ENCODE data around the gene NUMA1. TPM values are rescaled to one million over a fixed set of nuclear protein-coding genes. Genes with fewer than 3 reads are reported as not detected.

The NUMA1 gene
- polyA plus RNA-seq, 1 donor from 2014 or later = 116 TPM

DNA sequence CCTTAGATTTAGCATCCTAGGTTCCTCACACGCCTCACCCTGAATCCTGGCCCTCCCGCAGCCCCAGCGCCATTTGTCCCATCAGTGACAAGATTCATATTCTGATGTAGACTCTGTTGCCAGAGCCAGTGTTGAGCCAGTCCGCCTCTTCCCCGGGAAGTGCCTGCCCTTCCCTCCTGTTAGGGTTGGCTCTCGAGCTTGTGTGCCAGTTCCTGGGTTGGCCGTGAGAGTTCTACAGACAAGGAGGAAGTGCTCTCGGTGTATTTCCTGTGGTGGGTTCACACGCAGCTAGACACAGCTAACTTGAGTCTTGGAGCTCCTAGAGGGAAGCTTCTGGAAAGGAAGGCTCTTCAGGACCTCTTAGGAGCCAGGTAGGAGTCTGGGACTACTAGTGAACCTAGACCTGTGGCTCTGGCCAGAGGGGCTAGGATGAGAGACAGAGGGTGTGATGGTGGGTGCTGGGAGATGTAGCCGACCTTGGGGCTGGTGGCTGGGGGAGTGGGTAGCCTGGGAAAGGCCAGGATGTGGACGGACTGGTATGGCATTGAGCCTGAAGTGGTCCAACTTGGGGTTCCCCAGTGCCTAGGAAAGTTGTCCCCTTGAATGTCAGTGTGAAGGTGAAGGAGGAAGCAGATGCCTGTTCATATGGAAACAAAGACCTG is 81.6 kb downstream of the NUMA1 start, which contains the start of gene IL18BP:
IL18BP (plus strand) TSS at position 261 of the 662 bp plus-strand sequence. CDS start 1,076 bp downstream, outside the sequence.
- Histone ChIP-seq H4K20me1 (ENCODE audit: insufficient read depth) (no peaks in the 10 kb centered on the region), H3K4me3 (ENCODE audit: low read length) (no peak within 1 kb of the TSS), H3K9me2 (ENCODE audit: insufficient read depth, low read length) (no peaks in the 10 kb centered on the region), H2AFZ (ENCODE audit: low read depth, low read length) (no peak within 1 kb of the TSS), H3F3A (ENCODE audit: insufficient read depth, low read length, poor library complexity, severe bottlenecking) (no peaks in the 10 kb centered on the region), H3K9ac (ENCODE audit: low read length) (no peak within 1 kb of the TSS), H3K27ac (ENCODE audit: low read length) (no peak within 1 kb of the TSS), H3K9me3 (ENCODE audit: low read length) (no peaks in the 10 kb centered on the region), H3K27me3 (ENCODE audit: insufficient read depth, low read depth, low read length) (no peaks in the 10 kb centered on the region), H3K79me2 (replicated peaks; ENCODE audit: insufficient read depth, low read length) (no peaks in the 10 kb centered on the region), H3K36me3 (ENCODE audit: insufficient read depth, low read length) (no peaks in the 10 kb centered on the region), H3K4me2 (ENCODE audit: low read length) (no peak within 1 kb of the TSS)
- no peak for TF ChIP-seq SMC3 (conservative IDR thresholded peaks at IDR 0.05; ENCODE audit: poor library complexity)

- TF ChIP-seq EZH2 (IDR thresholded peaks at IDR 0.05; ENCODE audit: borderline replicate concordance, insufficient read depth, low read length, poor library complexity, severe bottlenecking) (no peak), TAF1 (IDR thresholded peaks at IDR 0.05; ENCODE audit: low read depth) (no peak)
- TF ChIP-seq, protein P1, sequence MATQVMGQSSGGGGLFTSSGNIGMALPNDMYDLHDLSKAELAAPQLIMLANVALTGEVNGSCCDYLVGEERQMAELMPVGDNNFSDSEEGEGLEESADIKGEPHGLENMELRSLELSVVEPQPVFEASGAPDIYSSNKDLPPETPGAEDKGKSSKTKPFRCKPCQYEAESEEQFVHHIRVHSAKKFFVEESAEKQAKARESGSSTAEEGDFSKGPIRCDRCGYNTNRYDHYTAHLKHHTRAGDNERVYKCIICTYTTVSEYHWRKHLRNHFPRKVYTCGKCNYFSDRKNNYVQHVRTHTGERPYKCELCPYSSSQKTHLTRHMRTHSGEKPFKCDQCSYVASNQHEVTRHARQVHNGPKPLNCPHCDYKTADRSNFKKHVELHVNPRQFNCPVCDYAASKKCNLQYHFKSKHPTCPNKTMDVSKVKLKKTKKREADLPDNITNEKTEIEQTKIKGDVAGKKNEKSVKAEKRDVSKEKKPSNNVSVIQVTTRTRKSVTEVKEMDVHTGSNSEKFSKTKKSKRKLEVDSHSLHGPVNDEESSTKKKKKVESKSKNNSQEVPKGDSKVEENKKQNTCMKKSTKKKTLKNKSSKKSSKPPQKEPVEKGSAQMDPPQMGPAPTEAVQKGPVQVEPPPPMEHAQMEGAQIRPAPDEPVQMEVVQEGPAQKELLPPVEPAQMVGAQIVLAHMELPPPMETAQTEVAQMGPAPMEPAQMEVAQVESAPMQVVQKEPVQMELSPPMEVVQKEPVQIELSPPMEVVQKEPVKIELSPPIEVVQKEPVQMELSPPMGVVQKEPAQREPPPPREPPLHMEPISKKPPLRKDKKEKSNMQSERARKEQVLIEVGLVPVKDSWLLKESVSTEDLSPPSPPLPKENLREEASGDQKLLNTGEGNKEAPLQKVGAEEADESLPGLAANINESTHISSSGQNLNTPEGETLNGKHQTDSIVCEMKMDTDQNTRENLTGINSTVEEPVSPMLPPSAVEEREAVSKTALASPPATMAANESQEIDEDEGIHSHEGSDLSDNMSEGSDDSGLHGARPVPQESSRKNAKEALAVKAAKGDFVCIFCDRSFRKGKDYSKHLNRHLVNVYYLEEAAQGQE (IDR thresholded peaks at IDR 0.05; ENCODE audit: borderline replicate concordance) = no peak
- Histone ChIP-seq H2AFZ (ENCODE audit: low read depth, low read length) (no peak overlapping the region), H3K9me3 (ENCODE audit: low read length) (no peaks in the 10 kb centered on the region), H3K27ac (ENCODE audit: low read length) (no peak overlapping the region), H3F3A (ENCODE audit: insufficient read depth, low read length, poor library complexity, severe bottlenecking) (no peaks in the 10 kb centered on the region), H3K79me2 (replicated peaks; ENCODE audit: insufficient read depth, low read length) (no peaks in the 10 kb centered on the region), H3K4me3 (ENCODE audit: low read length) (no peak overlapping the region), H3K9ac (ENCODE audit: low read length) (no peak overlapping the region), H3K4me2 (ENCODE audit: low read length) (no peak overlapping the region), H3K27me3 (ENCODE audit: insufficient read depth, low read depth, low read length) (no peaks in the 10 kb centered on the region), H3K36me3 (ENCODE audit: insufficient read depth, low read length) (no peaks in the 10 kb centered on the region), H4K20me1 (ENCODE audit: insufficient read depth) (no peaks in the 10 kb centered on the region), H3K9me2 (ENCODE audit: insufficient read depth, low read length) (no peaks in the 10 kb centered on the region)
Measured at GRCh38 chr11:71998061-71998460, 82.3 kb downstream of the NUMA1 start.

DNA sequence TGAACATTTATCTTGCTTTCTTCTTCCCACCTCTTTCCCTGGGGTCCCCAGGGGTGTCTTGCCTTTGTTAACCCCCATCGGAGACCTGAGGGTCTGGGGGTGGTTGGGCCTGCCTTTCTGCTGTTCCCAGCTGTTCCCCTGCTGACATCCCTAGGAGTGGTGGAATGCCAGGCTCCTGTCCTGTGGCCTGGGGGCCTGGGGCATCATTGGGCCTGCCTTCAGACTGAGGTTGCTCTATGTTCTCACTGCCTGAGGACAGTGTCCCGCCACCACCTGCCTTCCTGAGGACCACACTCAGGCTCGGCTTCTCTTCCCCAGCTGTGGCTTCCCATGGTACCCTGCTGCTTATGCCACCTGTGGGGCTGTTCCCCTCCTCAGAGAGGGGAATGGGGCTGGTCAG is 82.7 kb downstream of the NUMA1 start:
- Histone ChIP-seq H3K9ac (ENCODE audit: low read length) (no peak overlapping the region), H3K4me3 (ENCODE audit: low read length) (no peak overlapping the region), H4K20me1 (ENCODE audit: insufficient read depth) (no peaks in the 10 kb centered on the region), H3K36me3 (ENCODE audit: insufficient read depth, low read length) (no peaks in the 10 kb centered on the region), H3K79me2 (replicated peaks; ENCODE audit: insufficient read depth, low read length) (no peaks in the 10 kb centered on the region), H3F3A (ENCODE audit: insufficient read depth, low read length, poor library complexity, severe bottlenecking) (no peaks in the 10 kb centered on the region), H3K4me2 (ENCODE audit: low read length) (no peak overlapping the region), H3K9me3 (ENCODE audit: low read length) (no peaks in the 10 kb centered on the region), H3K27me3 (ENCODE audit: insufficient read depth, low read depth, low read length) (no peaks in the 10 kb centered on the region), H3K9me2 (ENCODE audit: insufficient read depth, low read length) (no peaks in the 10 kb centered on the region), H3K27ac (ENCODE audit: low read length) (no peak overlapping the region), H2AFZ (ENCODE audit: low read depth, low read length) (no peak overlapping the region)
- TF ChIP-seq EZH2 (IDR thresholded peaks at IDR 0.05; ENCODE audit: borderline replicate concordance, insufficient read depth, low read length, poor library complexity, severe bottlenecking) = no peak
- no peak for TF ChIP-seq TAF1 (IDR thresholded peaks at IDR 0.05; ENCODE audit: low read depth)
- TF ChIP-seq, protein P1 (IDR thresholded peaks at IDR 0.05; ENCODE audit: borderline replicate concordance) = no peak
- TF ChIP-seq SMC3 (conservative IDR thresholded peaks at IDR 0.05; ENCODE audit: poor library complexity) = no peak
- no peak for TF ChIP-seq CTCF (IDR thresholded peaks at IDR 0.05; ENCODE audit: poor library complexity, severe bottlenecking)
- TF ChIP-seq POLR2AphosphoS5 (IDR thresholded peaks at IDR 0.05) = no peak
- TF ChIP-seq RAD21 (conservative IDR thresholded peaks at IDR 0.05) = no peak
- no peak for TF ChIP-seq MXI1 (conservative IDR thresholded peaks at IDR 0.05; ENCODE audit: poor library complexity, severe bottlenecking)
- no peak for TF ChIP-seq EP300 (conservative IDR thresholded peaks at IDR 0.05; ENCODE audit: poor library complexity, severe bottlenecking)
